HL-60 (cell line): ENCODE measurements around the gene FOXP3.

Experiments
- DNase-seq, 2 experiments: peaks; one replicate each; pipeline ENCODE4 v3.0.0-alpha.2; 2010 to 2020; ENCODE audit warnings: low read depth in 1 of 2, low spot score in 1 of 2
- H3K27ac ChIP-seq: fragments of 250-450 bp; sonication (Bioruptor Pico); replicated peaks from 2 replicates; pipeline ENCODE4 v1.5.1; 2020; ENCODE audit warnings: mild to moderate bottlenecking, moderate library complexity
- H3K27me3 ChIP-seq: fragments of 250-450 bp; sonication (Bioruptor Pico); 2 replicates; pipeline ENCODE4 v1.5.1; 2021; ENCODE audit warnings: mild to moderate bottlenecking, moderate library complexity; ENCODE audit not compliant: insufficient read depth, poor library complexity, severe bottlenecking
- H3K4me3 ChIP-seq: replicated peaks from 2 replicates; pipeline ENCODE4 v1.5.1; 2011; ENCODE audit warnings: mild to moderate bottlenecking, control low read depth, low read length; ENCODE audit not compliant: insufficient read depth
- GABPA ChIP-seq: IDR thresholded peaks from 2 replicates; pipeline ENCODE4 v1.6.1; 2012; ENCODE audit warnings: low read depth
- POLR2AphosphoS5 ChIP-seq: IDR thresholded peaks from 2 replicates; pipeline ENCODE4 v1.6.1; 2012; ENCODE audit warnings: low read depth
- SPI1 ChIP-seq: IDR thresholded peaks from 2 replicates; pipeline ENCODE4 v1.6.1; 2012; ENCODE audit warnings: low read depth, mild to moderate bottlenecking, borderline replicate concordance
- TF ChIP-seq, protein P1 (sequence below): IDR thresholded peaks from one replicate; pipeline ENCODE4 v1.5.1; 2011; ENCODE audit warnings: low read length, control low read depth, inconsistent platforms; ENCODE audit not compliant: insufficient read depth
- TF ChIP-seq, protein P2 (sequence below): IDR thresholded peaks from 2 replicates; pipeline ENCODE4 v1.6.1; 2012; ENCODE audit warnings: low read depth; ENCODE audit not compliant: insufficient replicate concordance

Gene FOXP3

DNA sequence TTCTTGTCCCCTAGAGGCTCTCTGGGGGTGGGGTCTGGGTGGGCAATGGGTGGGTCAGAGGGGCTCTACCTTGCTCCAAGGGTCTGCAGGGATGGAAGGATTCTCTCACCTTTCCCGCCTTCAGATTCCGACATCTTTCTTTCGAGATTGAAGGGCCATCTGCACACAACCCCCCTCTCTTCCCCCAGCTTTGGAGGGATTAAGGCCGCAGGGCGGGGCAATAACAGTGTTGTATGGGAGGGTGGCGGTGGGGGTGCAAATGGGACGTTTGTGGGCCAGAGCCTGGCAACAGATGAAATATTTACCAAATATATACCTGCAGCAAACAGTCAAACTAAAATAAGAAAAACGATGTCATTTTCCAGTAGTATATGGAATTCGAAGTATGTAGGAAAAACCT lies 31.3 kb downstream of the FOXP3 start, which contains the start of gene CACNA1F:
CACNA1F (minus strand) TSS at position 165 of the 400 bp plus-strand sequence; CDS start at position 134, 31 bp downstream.
- TF ChIP-seq POLR2AphosphoS5 (no peak), SPI1 (no peak), GABPA (no peak)
- TF ChIP-seq, protein P1, sequence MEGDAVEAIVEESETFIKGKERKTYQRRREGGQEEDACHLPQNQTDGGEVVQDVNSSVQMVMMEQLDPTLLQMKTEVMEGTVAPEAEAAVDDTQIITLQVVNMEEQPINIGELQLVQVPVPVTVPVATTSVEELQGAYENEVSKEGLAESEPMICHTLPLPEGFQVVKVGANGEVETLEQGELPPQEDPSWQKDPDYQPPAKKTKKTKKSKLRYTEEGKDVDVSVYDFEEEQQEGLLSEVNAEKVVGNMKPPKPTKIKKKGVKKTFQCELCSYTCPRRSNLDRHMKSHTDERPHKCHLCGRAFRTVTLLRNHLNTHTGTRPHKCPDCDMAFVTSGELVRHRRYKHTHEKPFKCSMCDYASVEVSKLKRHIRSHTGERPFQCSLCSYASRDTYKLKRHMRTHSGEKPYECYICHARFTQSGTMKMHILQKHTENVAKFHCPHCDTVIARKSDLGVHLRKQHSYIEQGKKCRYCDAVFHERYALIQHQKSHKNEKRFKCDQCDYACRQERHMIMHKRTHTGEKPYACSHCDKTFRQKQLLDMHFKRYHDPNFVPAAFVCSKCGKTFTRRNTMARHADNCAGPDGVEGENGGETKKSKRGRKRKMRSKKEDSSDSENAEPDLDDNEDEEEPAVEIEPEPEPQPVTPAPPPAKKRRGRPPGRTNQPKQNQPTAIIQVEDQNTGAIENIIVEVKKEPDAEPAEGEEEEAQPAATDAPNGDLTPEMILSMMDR = no peak
- TF ChIP-seq, protein P2, sequence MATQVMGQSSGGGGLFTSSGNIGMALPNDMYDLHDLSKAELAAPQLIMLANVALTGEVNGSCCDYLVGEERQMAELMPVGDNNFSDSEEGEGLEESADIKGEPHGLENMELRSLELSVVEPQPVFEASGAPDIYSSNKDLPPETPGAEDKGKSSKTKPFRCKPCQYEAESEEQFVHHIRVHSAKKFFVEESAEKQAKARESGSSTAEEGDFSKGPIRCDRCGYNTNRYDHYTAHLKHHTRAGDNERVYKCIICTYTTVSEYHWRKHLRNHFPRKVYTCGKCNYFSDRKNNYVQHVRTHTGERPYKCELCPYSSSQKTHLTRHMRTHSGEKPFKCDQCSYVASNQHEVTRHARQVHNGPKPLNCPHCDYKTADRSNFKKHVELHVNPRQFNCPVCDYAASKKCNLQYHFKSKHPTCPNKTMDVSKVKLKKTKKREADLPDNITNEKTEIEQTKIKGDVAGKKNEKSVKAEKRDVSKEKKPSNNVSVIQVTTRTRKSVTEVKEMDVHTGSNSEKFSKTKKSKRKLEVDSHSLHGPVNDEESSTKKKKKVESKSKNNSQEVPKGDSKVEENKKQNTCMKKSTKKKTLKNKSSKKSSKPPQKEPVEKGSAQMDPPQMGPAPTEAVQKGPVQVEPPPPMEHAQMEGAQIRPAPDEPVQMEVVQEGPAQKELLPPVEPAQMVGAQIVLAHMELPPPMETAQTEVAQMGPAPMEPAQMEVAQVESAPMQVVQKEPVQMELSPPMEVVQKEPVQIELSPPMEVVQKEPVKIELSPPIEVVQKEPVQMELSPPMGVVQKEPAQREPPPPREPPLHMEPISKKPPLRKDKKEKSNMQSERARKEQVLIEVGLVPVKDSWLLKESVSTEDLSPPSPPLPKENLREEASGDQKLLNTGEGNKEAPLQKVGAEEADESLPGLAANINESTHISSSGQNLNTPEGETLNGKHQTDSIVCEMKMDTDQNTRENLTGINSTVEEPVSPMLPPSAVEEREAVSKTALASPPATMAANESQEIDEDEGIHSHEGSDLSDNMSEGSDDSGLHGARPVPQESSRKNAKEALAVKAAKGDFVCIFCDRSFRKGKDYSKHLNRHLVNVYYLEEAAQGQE = no peak
- Histone ChIP-seq H3K4me3 (no peak within 1 kb of the TSS), H3K27me3 (no peaks in the 10 kb centered on the region), H3K27ac (no peak within 1 kb of the TSS)
- DNase-seq = no peak

DNA sequence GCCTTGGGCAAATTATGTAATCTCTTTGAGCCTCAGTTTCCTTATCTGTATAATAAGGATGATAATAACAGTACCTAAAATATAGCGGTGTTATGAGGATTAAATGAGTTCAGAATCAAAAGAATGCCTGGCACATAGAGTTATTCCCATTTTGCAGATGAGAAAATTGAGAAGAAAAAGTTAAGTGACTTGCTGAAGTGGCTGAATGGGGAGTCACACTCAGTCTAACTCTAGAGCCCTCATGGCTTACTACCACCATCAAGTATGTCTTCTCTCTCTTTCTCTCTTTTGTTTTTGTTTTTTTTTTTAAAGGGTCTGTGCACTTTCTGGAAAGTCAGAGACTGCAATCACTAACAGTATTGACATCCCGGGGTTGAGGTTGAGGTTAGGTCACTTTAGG lies 32.0 kb downstream of the FOXP3 start:
- Histone ChIP-seq H3K27me3 (no peaks in the 10 kb centered on the region), H3K27ac (no peak overlapping the region), H3K4me3 (no peak overlapping the region)
- TF ChIP-seq, protein P1 = no peak
- TF ChIP-seq GABPA (no peak), SPI1 (no peak), POLR2AphosphoS5 (no peak)
- TF ChIP-seq, protein P2 = no peak
- DNase-seq = no peak

DNA sequence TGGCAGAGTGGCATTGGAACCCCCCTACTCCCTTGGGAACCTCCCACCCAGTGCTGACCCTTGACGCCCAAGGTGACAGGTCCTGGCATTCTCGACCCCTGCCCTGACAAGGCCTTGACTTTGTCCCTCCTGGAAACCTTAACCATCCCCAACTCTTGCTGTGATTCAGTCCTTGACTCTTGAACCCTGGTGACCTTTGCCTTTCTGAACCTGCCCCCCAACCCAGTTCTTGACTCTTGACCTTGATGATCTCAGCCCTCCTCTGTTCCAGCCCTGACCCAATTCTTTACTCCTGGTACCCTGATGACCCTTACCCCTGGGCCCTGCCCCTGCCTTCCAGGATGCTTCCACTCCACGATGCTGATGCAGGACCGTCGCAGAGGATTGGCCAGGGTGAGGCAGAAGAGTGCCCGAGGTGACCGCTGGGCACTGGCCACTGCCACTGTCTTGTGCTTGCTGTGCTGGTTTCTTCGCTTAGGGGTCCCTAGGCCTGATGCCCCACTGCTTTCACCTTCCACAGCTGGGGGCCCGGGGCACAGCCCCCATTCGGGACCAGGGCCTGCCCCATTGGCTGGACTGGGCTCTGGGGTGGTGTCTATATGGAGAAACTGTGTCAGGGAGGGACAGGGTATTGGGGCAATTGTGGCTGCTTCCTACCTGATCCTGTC lies 33.0 kb downstream of the FOXP3 start:
- no peak for DNase-seq
- no peak overlapping the region for H3K27ac ChIP-seq
- TF ChIP-seq, protein P2 = no peak
- TF ChIP-seq SPI1 (no peak), POLR2AphosphoS5 (no peak), GABPA (no peak)
- TF ChIP-seq, protein P1 = no peak
- no peaks in the 10 kb centered on the region for H3K27me3 ChIP-seq
- H3K4me3 ChIP-seq = no peak overlapping the region
